Osteocyte (in vitro differentiated cells): ENCODE measurements around the gene PAF1. TPM values are rescaled to one million over a fixed set of nuclear protein-coding genes. Genes with fewer than 3 reads are reported as not detected.

Source experiments
- DNase-seq: peaks from one replicate; pipeline ENCODE4 v3.0.0; 2021; ENCODE audit warnings: mixed read lengths; ENCODE audit not compliant: unreplicated experiment; ENCODE audit errors: extremely low spot score
- H3K27ac Mint-ChIP-seq: one replicate; pipeline ENCODE4 v1.8.0; 2021; ENCODE audit warnings: mild to moderate bottlenecking, mixed read lengths; ENCODE audit not compliant: unreplicated experiment
- H3K27me3 Mint-ChIP-seq: one replicate; pipeline ENCODE4 v1.8.0; 2021; ENCODE audit warnings: mixed read lengths; ENCODE audit not compliant: unreplicated experiment
- H3K36me3 Mint-ChIP-seq: one replicate; pipeline ENCODE4 v1.8.0; 2021; ENCODE audit warnings: mixed read lengths; ENCODE audit not compliant: unreplicated experiment
- H3K4me1 Mint-ChIP-seq: one replicate; pipeline ENCODE4 v1.8.0; 2021; ENCODE audit warnings: mixed read lengths; ENCODE audit not compliant: unreplicated experiment
- H3K4me3 Mint-ChIP-seq: one replicate; pipeline ENCODE4 v1.8.0; 2021; ENCODE audit warnings: mild to moderate bottlenecking, moderate library complexity, mixed read lengths; ENCODE audit not compliant: unreplicated experiment
- H3K9me3 Mint-ChIP-seq: one replicate; pipeline ENCODE4 v1.8.0; 2021; ENCODE audit warnings: mixed read lengths; ENCODE audit not compliant: unreplicated experiment
- CTCF ChIP-seq: fragments of 200-600 bp; sonication (generic); IDR thresholded peaks from 2 replicates; pipeline ENCODE4 v1.5.0; 2021; ENCODE audit warnings: antibody characterized with exemption, mild to moderate bottlenecking, moderate library complexity
- total RNA-seq: library from RNA; stranded (reverse); gene quantifications from 2 replicates; pipeline ENCODE4 v1.2.1, GENCODE V29; 2021

The PAF1 gene
- total RNA-seq, 1 donor from 2014 or later = 45.9 TPM

- no peaks in the 10 kb centered on the region for H3K27me3 Mint-ChIP-seq
- peaks cover 4% of the 10 kb centered on the region for H3K4me1 Mint-ChIP-seq
- peaks cover 47% of the 10 kb centered on the region for H3K36me3 Mint-ChIP-seq
- DNase-seq = no peak
- no peak overlapping the region for H3K4me3 Mint-ChIP-seq
- no peaks in the 10 kb centered on the region for H3K9me3 Mint-ChIP-seq
- no peak overlapping the region for H3K27ac Mint-ChIP-seq
- no peak for TF ChIP-seq CTCF
Measured at GRCh38 chr19:39355253-39355652, 35.7 kb downstream of the PAF1 start.

GRCh38 chr19:39352381-39353255, 38.3 kb downstream of the PAF1 start:
- no peak overlapping the region for H3K4me3 Mint-ChIP-seq
- no peaks in the 10 kb centered on the region for H3K9me3 Mint-ChIP-seq
- DNase-seq = no peak
- TF ChIP-seq CTCF = no peak
- peaks cover 46% of the 10 kb centered on the region for H3K36me3 Mint-ChIP-seq
- no peak overlapping the region for H3K27ac Mint-ChIP-seq
- H3K27me3 Mint-ChIP-seq = no peaks in the 10 kb centered on the region
- H3K4me1 Mint-ChIP-seq = peaks cover 7% of the 10 kb centered on the region

GRCh38 chr19:39351537-39352064, 39.3 kb downstream of the PAF1 start:
- peaks cover 38% of the 10 kb centered on the region for H3K36me3 Mint-ChIP-seq
- H3K27ac Mint-ChIP-seq = no peak overlapping the region
- no peaks in the 10 kb centered on the region for H3K9me3 Mint-ChIP-seq
- no peak for TF ChIP-seq CTCF
- no peaks in the 10 kb centered on the region for H3K27me3 Mint-ChIP-seq
- peaks cover 14% of the 10 kb centered on the region for H3K4me1 Mint-ChIP-seq
- no peak for DNase-seq
- no peak overlapping the region for H3K4me3 Mint-ChIP-seq

GRCh38 chr19:39350156-39350555, 40.8 kb downstream of the PAF1 start:
- Mint-ChIP-seq H3K27ac (no peak overlapping the region), H3K9me3 (no peaks in the 10 kb centered on the region), H3K4me3 (no peak overlapping the region), H3K27me3 (no peaks in the 10 kb centered on the region), H3K36me3 (peaks cover 32% of the 10 kb centered on the region), H3K4me1 (peaks cover 20% of the 10 kb centered on the region)
- DNase-seq = no peak
- TF ChIP-seq CTCF = no peak

- no peak for DNase-seq
- Mint-ChIP-seq H3K4me3 (no peak overlapping the region), H3K36me3 (peaks cover 27% of the 10 kb centered on the region), H3K9me3 (no peaks in the 10 kb centered on the region), H3K4me1 (peaks cover 29% of the 10 kb centered on the region), H3K27ac (no peak overlapping the region), H3K27me3 (no peaks in the 10 kb centered on the region)
- TF ChIP-seq CTCF = no peak
Measured at GRCh38 chr19:39349326-39349725, 41.6 kb downstream of the PAF1 start.
